ENCODE data around the gene GRIA4.

DNA sequence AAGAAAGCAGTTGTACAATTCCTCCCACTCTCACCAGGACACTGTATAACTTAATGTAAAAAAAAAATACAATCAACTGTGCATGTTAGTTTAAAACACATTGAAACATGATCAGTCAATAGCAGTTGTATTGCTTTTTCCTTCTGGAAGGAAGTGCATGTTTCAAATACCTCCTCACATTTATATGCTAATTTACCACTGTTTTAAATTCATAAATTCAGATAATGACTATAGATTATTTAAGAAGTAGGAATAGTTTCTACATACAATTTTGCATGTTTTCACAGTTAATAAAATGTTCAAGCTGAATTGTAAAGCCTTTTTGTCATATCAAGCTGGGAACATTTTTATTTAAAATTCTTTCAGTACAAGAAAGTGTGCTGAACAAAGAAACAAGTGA, 3.3 kb downstream of the GRIA4 start:
- no peak for TF ChIP-seq CTCF (IDR thresholded peaks at IDR 0.05)
- no peak for TF ChIP-seq POLR2A (IDR thresholded peaks at IDR 0.05)

All from lower leg skin (tissue), 3 donors.